Measurements from ENCODE around the gene ARMC3.
A peak's percentile ranks its signal among the peaks of the same experiment; 100 is the strongest.
"Not testable (repeated sequence)": the region's sequence is repeated elsewhere in the genome, so short reads cannot be mapped to it uniquely, and the experiment has no call there.

ARMC3 gene

DNA sequence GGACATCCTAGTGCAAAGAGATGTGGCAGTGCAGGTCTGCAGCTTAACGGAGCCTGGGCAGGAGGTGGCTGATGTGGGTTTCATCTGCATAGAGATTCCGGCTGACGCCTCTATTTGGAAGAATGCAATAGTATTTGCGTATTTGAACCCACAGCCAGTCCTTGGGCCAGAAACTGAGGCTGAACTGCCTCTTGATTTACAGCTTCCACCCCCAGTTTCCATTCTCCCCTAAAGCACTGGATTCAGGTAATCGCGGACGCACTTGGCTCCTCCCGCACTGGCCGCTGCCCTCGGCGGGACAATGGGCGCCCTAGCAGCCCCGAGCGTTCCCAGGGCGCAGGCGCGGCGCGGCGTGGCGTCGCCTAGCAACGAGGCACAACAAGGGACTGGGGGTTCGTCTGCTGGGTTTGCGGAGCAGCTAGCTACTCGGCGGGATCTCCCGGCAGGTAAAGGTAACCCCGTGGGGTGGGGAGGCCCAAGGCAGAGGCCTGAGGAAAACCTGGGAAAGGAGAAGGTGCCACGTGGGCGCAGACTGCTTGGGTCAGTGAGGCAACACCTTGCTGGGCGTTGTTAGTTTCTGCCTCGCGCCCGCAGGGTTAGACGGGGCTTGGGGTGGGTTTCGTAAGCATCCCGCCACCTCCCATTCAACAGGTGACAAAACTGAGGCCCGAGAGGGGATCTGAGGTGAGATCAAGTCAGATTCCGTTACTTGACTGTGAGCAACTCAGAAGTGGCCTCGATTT lies at the start of gene ARMC3:
TSS of gene ARMC3 (plus strand) at position 393 of the 743 bp plus-strand sequence. CDS start 3,944 bp downstream, outside the sequence.
- DNase-seq (ENCODE audit: low read depth in 3 of 3, low spot score in 1 of 3): peak; percentile 15 to 38 (median 28)

DNA sequence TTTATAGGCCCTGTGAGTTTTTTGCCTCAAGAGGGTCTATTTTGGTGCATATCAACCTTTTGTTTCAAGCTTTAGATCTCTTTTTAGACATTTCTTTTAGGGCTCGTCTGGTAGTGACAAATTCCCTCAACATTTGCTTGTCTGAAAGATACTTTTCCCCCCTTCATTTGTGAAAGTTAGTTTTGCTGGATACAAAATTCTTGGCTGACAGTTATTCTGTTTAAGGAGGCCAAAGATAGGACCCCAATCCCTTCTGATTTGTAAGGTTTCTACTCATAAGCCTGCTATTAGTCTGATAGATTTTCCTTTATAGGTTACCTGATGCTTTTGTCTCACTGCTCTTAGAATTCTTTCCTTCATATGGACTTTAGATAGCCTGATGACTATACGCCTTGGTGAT lies 36.1 kb upstream of the ARMC3 start:
- no peak for DNase-seq (ENCODE audit: low read depth in 3 of 3, low spot score in 1 of 3)

GRCh38 chr10:22893781-22894180 lies 34.1 kb upstream of the ARMC3 start:
- DNase-seq (ENCODE audit: low read depth in 3 of 3, low spot score in 1 of 3): no peak

- DNase-seq (ENCODE audit: low read depth in 3 of 3, low spot score in 1 of 3): no peak
Measured at GRCh38 chr10:22894714-22895113, 33.1 kb upstream of the ARMC3 start.

- DNase-seq (ENCODE audit: low read depth in 3 of 3, low spot score in 1 of 3): no peak
Measured at GRCh38 chr10:22895252-22895651, 32.6 kb upstream of the ARMC3 start.

DNA sequence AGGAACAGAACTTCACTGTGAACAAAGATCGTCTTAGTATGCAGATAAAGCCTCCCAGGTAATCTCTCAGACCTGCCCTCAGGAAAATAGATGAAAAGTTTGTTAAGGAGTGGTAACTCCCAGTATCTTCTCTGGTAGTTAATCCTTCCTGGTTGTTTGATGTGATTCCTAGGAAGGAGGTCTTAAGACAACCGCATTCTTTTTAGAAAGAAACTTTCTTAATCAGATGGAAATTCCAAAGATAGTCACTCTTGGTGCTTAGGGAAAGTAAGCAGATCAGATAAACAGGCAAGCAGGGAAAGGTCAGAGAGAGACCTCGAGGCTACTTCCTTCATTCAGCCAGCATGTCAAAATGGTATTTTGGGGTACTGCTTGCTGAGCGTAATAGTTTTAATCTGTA lies 30.5 kb upstream of the ARMC3 start:
- DNase-seq (ENCODE audit: low read depth in 3 of 3, low spot score in 1 of 3): no peak

DNA sequence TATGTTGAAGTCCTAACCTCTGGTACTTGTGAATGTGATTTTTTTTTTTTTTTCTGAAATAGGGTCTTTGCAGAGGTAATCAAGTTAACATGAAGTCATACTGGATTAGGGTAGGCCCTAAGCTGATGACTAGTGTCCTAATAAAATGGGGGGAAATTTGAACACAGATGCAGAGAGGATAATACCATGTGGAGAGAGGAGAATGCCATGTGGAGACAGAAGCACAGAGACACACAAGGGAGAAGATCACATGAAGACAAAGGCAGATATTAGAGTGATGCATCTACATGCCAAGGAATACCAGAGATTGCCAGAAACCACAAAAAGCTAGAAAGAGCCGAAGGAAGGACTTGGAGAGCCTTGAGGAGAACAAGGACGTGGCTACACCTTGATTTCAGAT lies 28.5 kb upstream of the ARMC3 start:
- DNase-seq (ENCODE audit: low read depth in 3 of 3, low spot score in 1 of 3): no peak

GRCh38 chr10:22899775-22900174 lies 28.1 kb upstream of the ARMC3 start:
- no peak for DNase-seq (ENCODE audit: low read depth in 3 of 3, low spot score in 1 of 3)

DNA sequence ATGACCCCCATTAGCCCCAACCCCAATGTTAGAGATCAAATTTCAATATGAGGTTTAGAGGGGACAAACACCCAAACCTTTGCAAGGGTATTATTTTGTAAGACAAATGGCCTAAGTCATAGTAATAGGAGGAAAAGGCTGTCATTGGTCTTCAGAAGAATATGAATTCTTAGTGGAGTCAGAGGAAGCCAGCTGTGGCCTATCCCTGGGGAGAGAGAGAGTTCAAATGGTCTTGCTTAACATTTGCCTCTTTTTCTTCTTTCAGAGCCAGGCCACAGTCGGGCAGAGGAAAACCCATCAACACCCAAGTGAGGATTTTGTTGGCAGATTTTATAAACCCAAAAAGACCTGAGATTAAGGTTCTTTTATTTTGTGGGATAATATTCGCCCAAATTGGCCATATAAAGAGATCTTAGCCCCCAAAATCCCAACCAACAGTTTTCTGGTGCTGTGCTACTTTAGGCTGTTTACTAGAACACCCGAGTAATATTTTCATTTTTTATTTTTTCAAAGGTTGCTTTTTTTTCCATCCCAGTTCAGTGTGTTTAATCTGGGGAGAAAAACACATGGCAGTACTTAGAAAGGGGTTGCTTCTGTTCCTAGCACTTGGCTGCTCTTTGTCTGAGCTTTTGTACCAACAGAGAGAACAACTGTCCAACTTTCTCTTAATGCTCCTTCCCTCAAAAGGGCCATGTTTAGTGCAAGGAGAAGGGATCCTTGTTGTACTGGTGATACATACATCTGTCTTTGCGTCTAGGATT lies 26.8 kb upstream of the ARMC3 start:
- DNase-seq (ENCODE audit: low read depth in 3 of 3, low spot score in 1 of 3): no peak

DNA sequence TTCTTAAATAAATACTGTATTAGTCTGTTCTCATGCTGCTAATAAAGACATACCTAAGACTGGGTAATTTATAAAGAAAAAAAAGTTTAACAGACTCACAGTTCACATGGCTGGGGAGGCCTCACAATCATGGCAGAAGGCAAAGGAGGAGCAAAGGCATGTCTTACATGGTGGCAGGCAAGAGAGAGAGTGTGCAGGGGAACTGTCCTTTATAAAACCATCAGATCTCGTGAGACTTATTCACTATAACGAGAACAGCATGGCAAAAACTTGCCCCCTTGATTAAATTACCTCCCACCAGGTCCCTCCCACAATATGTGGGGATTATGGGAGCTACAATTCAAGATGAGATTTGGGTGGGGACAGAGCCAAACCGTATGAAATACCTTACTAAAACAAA lies 25.7 kb upstream of the ARMC3 start:
- not testable (repeated sequence) for DNase-seq (ENCODE audit: low read depth in 3 of 3, low spot score in 1 of 3)

DNA sequence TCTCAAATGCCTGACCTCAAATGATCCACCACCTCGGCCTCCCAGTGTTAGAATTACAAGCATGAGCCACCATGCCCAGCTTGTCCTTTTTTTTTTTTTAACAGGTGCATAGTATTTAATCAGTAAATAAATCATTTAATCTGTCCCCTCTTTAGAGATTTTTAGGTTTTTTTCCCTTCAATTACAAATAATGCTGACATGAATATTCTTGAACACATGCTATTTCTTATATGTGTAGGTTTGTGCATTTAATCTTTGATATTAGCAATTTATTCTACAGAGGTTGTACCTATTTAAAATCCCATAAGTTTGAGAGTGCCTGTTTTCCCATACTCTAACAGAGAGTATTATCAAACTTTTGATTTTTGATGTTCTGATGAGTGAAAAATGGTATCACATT lies 24.2 kb upstream of the ARMC3 start:
- no peak for DNase-seq (ENCODE audit: low read depth in 3 of 3, low spot score in 1 of 3)

DNA sequence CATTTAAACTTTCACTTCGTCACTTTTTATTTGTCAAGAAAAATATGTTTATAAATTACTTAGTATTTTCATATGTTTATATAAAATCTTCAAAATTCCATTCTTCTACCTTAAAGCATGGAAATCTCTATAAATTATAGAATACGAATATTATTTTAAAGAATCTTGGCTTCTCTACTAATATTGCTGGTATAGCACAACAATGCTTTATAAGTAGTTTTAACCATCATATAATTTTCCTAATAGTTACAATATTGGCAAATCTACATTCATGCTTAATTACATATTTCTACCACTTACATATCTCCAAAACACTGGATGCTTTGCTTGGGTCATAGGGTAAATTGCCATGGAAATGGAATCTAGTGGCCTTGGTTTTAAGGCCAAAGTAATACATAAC lies 21.1 kb upstream of the ARMC3 start:
- no peak for DNase-seq (ENCODE audit: low read depth in 3 of 3, low spot score in 1 of 3)

- DNase-seq (ENCODE audit: low read depth in 3 of 3, low spot score in 1 of 3): no peak
Measured at GRCh38 chr10:22908837-22909236, 19.0 kb upstream of the ARMC3 start.

- not testable (repeated sequence) for DNase-seq (ENCODE audit: low read depth in 3 of 3, low spot score in 1 of 3)
Measured at GRCh38 chr10:22909673-22910072, 18.2 kb upstream of the ARMC3 start.

DNA sequence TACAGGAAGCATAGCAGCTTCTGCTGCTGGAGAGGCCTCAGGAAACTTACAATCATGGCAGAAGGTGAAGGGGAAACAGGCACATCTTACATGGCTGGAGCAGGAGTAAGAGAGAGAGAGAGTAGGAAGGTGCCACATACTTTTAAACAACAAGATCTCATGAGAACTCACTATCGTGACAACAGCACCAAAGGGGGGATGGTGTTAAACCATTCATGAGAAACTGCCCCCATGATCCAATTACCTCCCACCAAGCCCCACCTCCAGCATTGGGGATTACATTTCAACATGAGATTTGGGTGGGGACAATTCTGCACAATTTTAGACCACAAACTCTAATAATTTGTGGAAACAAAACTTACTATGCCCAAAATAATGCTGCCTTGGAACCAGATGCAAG lies 16.8 kb upstream of the ARMC3 start:
- no peak for DNase-seq (ENCODE audit: low read depth in 3 of 3, low spot score in 1 of 3)

GRCh38 chr10:22911889-22912762 lies 15.7 kb upstream of the ARMC3 start:
- DNase-seq (ENCODE audit: low read depth in 3 of 3, low spot score in 1 of 3): no peak

- DNase-seq (ENCODE audit: low read depth in 3 of 3, low spot score in 1 of 3): no peak
Measured at GRCh38 chr10:22912763-22913384, 15.0 kb upstream of the ARMC3 start.

GRCh38 chr10:22913474-22914092 lies 14.3 kb upstream of the ARMC3 start:
- no peak for DNase-seq (ENCODE audit: low read depth in 3 of 3, low spot score in 1 of 3)

DNA sequence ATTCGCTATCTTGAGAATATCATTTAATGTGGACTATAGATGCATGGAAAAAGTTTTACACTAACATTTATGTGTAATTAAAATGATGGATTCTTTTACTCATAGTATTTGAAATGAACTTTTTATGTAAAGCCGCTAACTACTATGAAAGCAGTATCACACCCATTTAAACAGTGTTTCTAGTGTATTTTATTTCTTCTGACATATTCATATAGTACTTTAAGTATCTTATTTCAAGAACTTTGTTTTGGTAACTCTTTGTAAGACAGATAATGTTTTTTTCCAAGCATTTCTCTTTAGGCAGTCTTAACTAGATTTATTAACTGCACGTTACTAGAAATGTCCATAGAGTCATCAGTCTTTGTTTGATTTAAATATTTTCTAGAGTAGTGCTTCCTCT lies 12.5 kb upstream of the ARMC3 start:
- DNase-seq (ENCODE audit: low read depth in 3 of 3, low spot score in 1 of 3): no peak

GRCh38 chr10:22925088-22925487 lies 2.8 kb upstream of the ARMC3 start:
- DNase-seq (ENCODE audit: low read depth in 3 of 3, low spot score in 1 of 3): no peak

GRCh38 chr10:22927166-22927565 lies 687 bp upstream of the ARMC3 start:
- DNase-seq (ENCODE audit: low read depth in 3 of 3, low spot score in 1 of 3): no peak

Measured in stimulated activated CD4-positive, alpha-beta T cell treated with anti-CD3 and anti-CD28 coated beads, TNF-alpha, amount 100 ng/mL, for 1 hour (primary cell).